ENCODE data around the gene CHRM4.
"Not testable (repeated sequence)": the region's sequence is repeated elsewhere in the genome, so short reads cannot be mapped to it uniquely, and the experiment has no call there.

CHRM4 gene

GRCh38 chr11:46381819-46382645 lies 9.5 kb downstream of the CHRM4 start:
- peak; percentile 19 for DNase-seq

GRCh38 chr11:46381048-46381818 lies 10.3 kb downstream of the CHRM4 start, which contains the start of gene MDK:
TSS of gene MDK (plus strand) at chr11:46381669. CDS start at chr11:46382058, 389 bp downstream.
- DNase-seq: no peak

- peak; percentile 75 for DNase-seq
Measured at GRCh38 chr11:46380340-46381047, 11.1 kb downstream of the CHRM4 start.

- not testable (repeated sequence) for DNase-seq
Measured at GRCh38 chr11:46379482-46380293, 11.9 kb downstream of the CHRM4 start.

GRCh38 chr11:46378811-46379481 lies 12.6 kb downstream of the CHRM4 start:
- no peak for DNase-seq

- DNase-seq: no peak
Measured at GRCh38 chr11:46378296-46378695, 13.3 kb downstream of the CHRM4 start.

- no peak for DNase-seq
Measured at GRCh38 chr11:46377831-46378230, 13.7 kb downstream of the CHRM4 start.

- no peak for DNase-seq
Measured at GRCh38 chr11:46377290-46377689, 14.3 kb downstream of the CHRM4 start.

- DNase-seq: no peak
Measured at GRCh38 chr11:46376258-46377050, 15.1 kb downstream of the CHRM4 start.

GRCh38 chr11:46375392-46376101 lies 16.0 kb downstream of the CHRM4 start:
- DNase-seq: no peak

GRCh38 chr11:46374815-46375214 lies 16.8 kb downstream of the CHRM4 start:
- no peak for DNase-seq

GRCh38 chr11:46373787-46374740 lies 17.5 kb downstream of the CHRM4 start:
- no peak for DNase-seq

- DNase-seq: not testable (repeated sequence)
Measured at GRCh38 chr11:46372501-46372900, 19.1 kb downstream of the CHRM4 start.

GRCh38 chr11:46372086-46372485 lies 19.5 kb downstream of the CHRM4 start:
- no peak for DNase-seq

GRCh38 chr11:46371262-46371661 lies 20.3 kb downstream of the CHRM4 start:
- DNase-seq: not testable (repeated sequence)

GRCh38 chr11:46370253-46370652 lies 21.3 kb downstream of the CHRM4 start:
- no peak for DNase-seq

GRCh38 chr11:46369458-46370152 lies 22.0 kb downstream of the CHRM4 start:
- DNase-seq: peak; percentile 63

GRCh38 chr11:46367916-46368267 lies 23.7 kb downstream of the CHRM4 start:
- no peak for DNase-seq

Measured in activated naive CD4-positive, alpha-beta T cell treated with Interleukin-2 at 50 U/mL for 16 hours (primary cell).